Measurements from ENCODE around the gene KIF27.

DNA sequence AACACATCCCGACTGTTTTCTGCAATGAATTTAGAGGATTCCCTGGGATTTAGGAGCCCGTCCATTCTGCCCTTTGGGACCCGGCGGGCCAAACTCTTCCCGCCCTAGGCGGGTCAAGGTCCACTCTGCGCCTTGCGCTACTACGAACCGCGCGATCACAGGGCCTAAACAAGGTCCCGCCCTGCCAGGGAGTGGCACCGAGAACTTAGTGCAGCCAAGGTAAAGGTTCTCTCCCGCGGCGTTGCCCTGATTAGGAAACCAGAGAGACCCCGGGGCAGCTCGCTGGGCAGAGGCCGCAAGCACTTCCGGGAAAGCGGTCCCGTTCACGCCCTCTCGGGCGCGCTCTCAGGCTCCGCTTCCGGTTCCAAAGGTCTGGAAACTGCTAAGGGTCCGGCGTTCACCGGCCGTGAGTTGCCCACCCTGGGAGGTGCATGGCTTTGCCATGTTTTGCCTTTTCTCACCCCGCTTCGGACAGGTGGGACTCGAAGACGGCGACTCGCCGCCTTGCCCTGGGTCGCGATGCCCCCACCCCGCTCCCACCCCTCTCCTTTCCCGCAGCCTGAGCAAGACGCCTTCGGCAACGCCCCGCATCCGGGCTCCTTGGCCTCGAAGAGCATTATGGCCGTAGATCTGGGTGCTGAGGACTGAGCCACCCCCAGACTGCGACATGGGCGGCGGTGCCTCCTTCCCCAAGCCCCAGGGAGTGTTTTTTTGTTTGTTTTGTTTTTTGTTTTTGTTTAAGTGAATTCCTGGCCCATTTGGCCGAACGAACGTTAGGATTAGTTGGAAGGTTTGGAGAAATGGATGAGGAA is 35.4 kb upstream of the KIF27 start:
- TF ChIP-seq CTCF (IDR thresholded peaks at IDR 0.05) (no peak), EZH2 (IDR thresholded peaks at IDR 0.05) (no peak), EZH2phosphoT487 (IDR thresholded peaks at IDR 0.05) (no peak)

Measured in neural progenitor cell (in vitro differentiated cells).